GM18909 (cell line): ENCODE measurements around the gene PI4KA.
"Not testable (repeated sequence)": the region's sequence is repeated elsewhere in the genome, so short reads cannot be mapped to it uniquely, and the experiment has no call there.

Experiments used
- ATAC-seq: cut with Tn5 transposase; IDR thresholded peaks from one replicate; pipeline ENCODE4 v1.9.1; 2021; ENCODE audit warnings: mild to moderate bottlenecking; ENCODE audit not compliant: unreplicated experiment, poor library complexity

PI4KA gene

GRCh38 chr22:20853236-20853660 lies 5.4 kb downstream of the PI4KA start:
- ATAC-seq, result no peak

GRCh38 chr22:20852503-20852902 lies 6.1 kb downstream of the PI4KA start:
- no peak for ATAC-seq

GRCh38 chr22:20852076-20852475 lies 6.5 kb downstream of the PI4KA start:
- ATAC-seq, result no peak

- ATAC-seq, result no peak
Observed at GRCh38 chr22:20847318-20847822, 11.2 kb downstream of the PI4KA start.

GRCh38 chr22:20844055-20845037 lies 14.3 kb downstream of the PI4KA start:
- ATAC-seq, result no peak

GRCh38 chr22:20843501-20843900 lies 15.1 kb downstream of the PI4KA start:
- no peak for ATAC-seq

- no peak for ATAC-seq
Observed at GRCh38 chr22:20840646-20841371, 17.8 kb downstream of the PI4KA start.

- no peak for ATAC-seq
Observed at GRCh38 chr22:20839837-20840645, 18.6 kb downstream of the PI4KA start.

GRCh38 chr22:20839354-20839753 lies 19.3 kb downstream of the PI4KA start:
- ATAC-seq, result not testable (repeated sequence)

GRCh38 chr22:20836987-20837823 lies 21.4 kb downstream of the PI4KA start:
- no peak for ATAC-seq

GRCh38 chr22:20834725-20835124 lies 23.9 kb downstream of the PI4KA start:
- ATAC-seq, result no peak

- no peak for ATAC-seq
Observed at GRCh38 chr22:20834206-20834605, 24.4 kb downstream of the PI4KA start.

GRCh38 chr22:20833225-20833665 lies 25.4 kb downstream of the PI4KA start:
- ATAC-seq, result no peak

GRCh38 chr22:20829491-20830134 lies 29.0 kb downstream of the PI4KA start:
- no peak for ATAC-seq

- ATAC-seq, result not testable (repeated sequence)
Observed at GRCh38 chr22:20826373-20827152, 32.0 kb downstream of the PI4KA start.

- ATAC-seq, result no peak
Observed at GRCh38 chr22:20825624-20826023, 33.0 kb downstream of the PI4KA start.

- ATAC-seq, result not testable (repeated sequence)
Observed at GRCh38 chr22:20825216-20825615, 33.4 kb downstream of the PI4KA start.

- ATAC-seq, result no peak
Observed at GRCh38 chr22:20823264-20823663, 35.3 kb downstream of the PI4KA start.
